Measurements from ENCODE around the gene VWF.

DNA sequence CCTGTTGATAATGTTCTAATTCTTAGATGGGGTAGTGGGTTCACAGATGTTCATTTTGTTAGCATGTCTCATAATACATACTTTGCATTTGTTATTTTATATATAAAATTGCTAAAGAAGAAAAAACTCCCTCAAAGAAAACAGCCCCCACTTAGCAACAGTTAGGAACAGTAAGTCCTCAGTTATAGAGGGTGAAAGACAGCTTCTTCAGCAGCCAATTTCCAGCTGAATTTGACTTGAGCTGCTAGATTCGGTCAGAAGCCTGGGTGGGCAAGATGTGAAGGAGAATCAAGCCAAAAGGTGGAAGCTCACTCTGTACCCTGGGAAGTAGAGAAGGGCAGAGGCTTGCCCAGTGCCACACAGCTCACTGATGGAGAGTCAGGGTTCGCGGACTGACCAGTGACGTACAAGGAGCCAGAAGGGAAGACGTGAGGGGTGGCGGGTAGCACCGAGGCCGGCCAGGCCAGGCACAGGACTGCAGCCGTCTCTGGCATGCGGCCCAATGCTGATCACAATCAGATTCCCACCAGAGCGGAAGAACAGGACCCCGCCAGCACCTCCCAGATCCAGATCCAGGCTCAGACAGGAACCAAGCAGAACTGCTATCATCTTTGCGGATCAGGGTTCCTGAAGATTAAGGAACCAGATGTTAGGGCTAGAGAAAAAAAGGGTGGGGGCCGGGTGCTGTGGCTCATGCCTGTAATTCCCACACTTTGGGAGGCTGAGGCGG, 30.4 kb upstream of the VWF start:
- TF ChIP-seq EZH2 (IDR thresholded peaks at IDR 0.05; ENCODE audit: borderline replicate concordance, low read depth, low read length, severe bottlenecking) (no peak), POLR2AphosphoS5 (IDR thresholded peaks at IDR 0.05; ENCODE audit: insufficient read depth, low read depth, low read length) (peak; percentile 30), POLR2A (IDR thresholded peaks at IDR 0.05; ENCODE audit: low read depth, low read length) (no peak)

Data from endothelial cell of umbilical vein (primary cell).